Subcutaneous abdominal adipose tissue (tissue), 5 donors: Measurements from ENCODE around the gene ITIH4.

Experiments used
- H3K27ac ChIP-seq: one replicate; pipeline ENCODE4 v1.7.0; 2013; ENCODE audit warnings: low read depth, mild to moderate bottlenecking, inconsistent platforms, low read length, moderate library complexity
- H3K27me3 ChIP-seq, 5 donors: one replicate each; pipeline ENCODE4 v1.7.0; 2013; ENCODE audit warnings: low read length in 5 of 5, inconsistent platforms in 1 of 5; ENCODE audit not compliant: control insufficient read depth in 5 of 5, insufficient read depth in 4 of 5
- H3K36me3 ChIP-seq, 5 donors: one replicate each; pipeline ENCODE4 v1.7.0; 2013; ENCODE audit warnings: low read length in 5 of 5; ENCODE audit not compliant: control insufficient read depth in 5 of 5, insufficient read depth in 5 of 5
- H3K4me1 ChIP-seq, 5 donors: one replicate each; pipeline ENCODE4 v1.7.0; 2013; ENCODE audit warnings: low read length in 5 of 5, mild to moderate bottlenecking in 3 of 5, moderate library complexity in 1 of 5; ENCODE audit not compliant: control insufficient read depth in 5 of 5, insufficient read depth in 5 of 5
- H3K4me3 ChIP-seq, 5 donors: one replicate each; pipeline ENCODE4 v1.7.0; 2013; ENCODE audit warnings: low read length in 5 of 5, low read depth in 1 of 5
- H3K9ac ChIP-seq, 5 donors: one replicate each; pipeline ENCODE4 v1.7.0; 2013; ENCODE audit warnings: low read length in 5 of 5, mild to moderate bottlenecking in 4 of 5, moderate library complexity in 3 of 5
- H3K9me3 ChIP-seq, 5 donors: one replicate each; pipeline ENCODE4 v1.7.0; 2013; ENCODE audit warnings: low read length in 5 of 5; ENCODE audit not compliant: control insufficient read depth in 5 of 5
- donor health status: healthy.
- donor health status: healthy.
- donor health status: healthy.
- donor health status: healthy.
- donor health status: healthy.

ITIH4 gene

GRCh38 chr3:52795298-52795900, 35.1 kb downstream of the ITIH4 start:
- H3K9me3 ChIP-seq, result no peaks in the 10 kb centered on the region
- H3K36me3 ChIP-seq, result no peaks in the 10 kb centered on the region
- no peak overlapping the region for H3K4me3 ChIP-seq
- H3K4me1 ChIP-seq, result no peaks in the 10 kb centered on the region
- peaks cover 0 to 3% (median 2%) of the 10 kb centered on the region in 5 donors for H3K27me3 ChIP-seq
- H3K9ac ChIP-seq, result no peak overlapping the region
- no peak overlapping the region for H3K27ac ChIP-seq

- H3K4me3 ChIP-seq, result no peak within 1 kb of the TSS
- H3K9ac ChIP-seq, result no peak within 1 kb of the TSS
- H3K36me3 ChIP-seq, result no peaks in the 10 kb centered on the region
- no peaks in the 10 kb centered on the region for H3K9me3 ChIP-seq
- no peak within 1 kb of the TSS for H3K27ac ChIP-seq
- peaks cover 0 to 4% (median 2%) of the 10 kb centered on the region in 5 donors for H3K27me3 ChIP-seq
- no peaks in the 10 kb centered on the region for H3K4me1 ChIP-seq
These were observed 35.8 kb downstream of the ITIH4 start, which contains the start of gene ITIH3 for GRCh38 chr3:52794612-52795099. Gene ITIH3, plus strand, starts transcription at chr3:52794796. Its CDS starts 8 bp downstream, at chr3:52794804.

- no peak overlapping the region for H3K9ac ChIP-seq
- no peaks in the 10 kb centered on the region for H3K9me3 ChIP-seq
- H3K4me1 ChIP-seq, result no peaks in the 10 kb centered on the region
- no peak overlapping the region for H3K4me3 ChIP-seq
- peaks cover 0 to 4% (median 2%) of the 10 kb centered on the region in 5 donors for H3K27me3 ChIP-seq
- no peaks in the 10 kb centered on the region for H3K36me3 ChIP-seq
- no peak overlapping the region for H3K27ac ChIP-seq
These were observed 36.5 kb downstream of the ITIH4 start for GRCh38 chr3:52793702-52794611.

- H3K27ac ChIP-seq, result no peak overlapping the region
- H3K4me1 ChIP-seq, result peaks cover 0 to under 1% (median 0%) of the 10 kb centered on the region in 5 donors
- no peak overlapping the region for H3K9ac ChIP-seq
- H3K27me3 ChIP-seq, result peaks cover 0 to 4% (median 2%) of the 10 kb centered on the region in 5 donors
- H3K9me3 ChIP-seq, result no peaks in the 10 kb centered on the region
- H3K36me3 ChIP-seq, result no peaks in the 10 kb centered on the region
- no peak overlapping the region for H3K4me3 ChIP-seq
These were observed 37.3 kb downstream of the ITIH4 start for GRCh38 chr3:52792961-52793695.

GRCh38 chr3:52792413-52792812, 38.1 kb downstream of the ITIH4 start:
- Histone ChIP-seq H3K9ac (no peak overlapping the region), H3K4me1 (peaks cover 0 to 8% (median 5%) of the 10 kb centered on the region in 5 donors), H3K9me3 (no peaks in the 10 kb centered on the region), H3K4me3 (no peak overlapping the region), H3K27ac (no peak overlapping the region), H3K27me3 (peaks cover 0 to 4% (median 2%) of the 10 kb centered on the region in 5 donors), H3K36me3 (no peaks in the 10 kb centered on the region)

- Histone ChIP-seq H3K36me3 (no peaks in the 10 kb centered on the region), H3K27ac (no peak overlapping the region), H3K4me1 (peaks cover 0 to 9% (median 6%) of the 10 kb centered on the region in 5 donors), H3K27me3 (peaks cover 0 to 4% (median 2%) of the 10 kb centered on the region in 5 donors), H3K9ac (no peak overlapping the region), H3K9me3 (no peaks in the 10 kb centered on the region), H3K4me3 (no peak overlapping the region)
These were observed 38.5 kb downstream of the ITIH4 start for GRCh38 chr3:52791928-52792327.

GRCh38 chr3:52791366-52791765, 39.1 kb downstream of the ITIH4 start:
- no peak overlapping the region for H3K27ac ChIP-seq
- H3K9me3 ChIP-seq, result no peaks in the 10 kb centered on the region
- no peak overlapping the region for H3K9ac ChIP-seq
- no peaks in the 10 kb centered on the region for H3K36me3 ChIP-seq
- H3K4me3 ChIP-seq, result no peak overlapping the region
- peaks cover 0 to 4% (median 2%) of the 10 kb centered on the region in 5 donors for H3K27me3 ChIP-seq
- H3K4me1 ChIP-seq, result peaks cover 0 to 9% (median 6%) of the 10 kb centered on the region in 5 donors

- peaks cover 0 to 9% (median 6%) of the 10 kb centered on the region in 5 donors for H3K4me1 ChIP-seq
- H3K4me3 ChIP-seq, result no peak overlapping the region
- no peaks in the 10 kb centered on the region for H3K36me3 ChIP-seq
- no peak overlapping the region for H3K9ac ChIP-seq
- peaks cover 0 to 4% (median 2%) of the 10 kb centered on the region in 5 donors for H3K27me3 ChIP-seq
- no peak overlapping the region for H3K27ac ChIP-seq
- no peaks in the 10 kb centered on the region for H3K9me3 ChIP-seq
These were observed 39.7 kb downstream of the ITIH4 start for GRCh38 chr3:52790741-52791140.

- no peaks in the 10 kb centered on the region for H3K9me3 ChIP-seq
- H3K27me3 ChIP-seq, result peaks cover 0 to 4% (median 2%) of the 10 kb centered on the region in 5 donors
- H3K9ac ChIP-seq, result no peak overlapping the region
- H3K4me1 ChIP-seq, result peaks cover 0 to 9% (median 6%) of the 10 kb centered on the region in 5 donors
- H3K36me3 ChIP-seq, result no peaks in the 10 kb centered on the region
- no peak overlapping the region for H3K4me3 ChIP-seq
- no peak overlapping the region for H3K27ac ChIP-seq
These were observed 40.1 kb downstream of the ITIH4 start for GRCh38 chr3:52790337-52790736.
